Prostate gland (tissue), 2 donors: ENCODE data around the gene RAB11FIP5.

Source experiments
- CTCF ChIP-seq, 4 experiments: fragments of 200-600 bp in 2 of 4; fragments of 450-650 bp in 2 of 4; sonication (generic) in 2 of 4; IDR thresholded peaks; 1 replicate in 3 of 4; 2 replicates in 1 of 4; pipeline ENCODE4 v1.5.1; 2016 to 2019; ENCODE audit warnings: antibody characterized with exemption in 4 of 4, mild to moderate bottlenecking in 2 of 4, moderate library complexity in 2 of 4
- POLR2A ChIP-seq: fragments of 450-650 bp; IDR thresholded peaks from one replicate; pipeline ENCODE4 v1.6.1; 2016; ENCODE audit warnings: antibody characterized with exemption, mild to moderate bottlenecking
- POLR2AphosphoS5 ChIP-seq: sonication (generic); formaldehyde crosslinking; IDR thresholded peaks from one replicate; pipeline ENCODE4 v1.6.1; 2017; ENCODE audit warnings: antibody characterized with exemption

GRCh38 chr2:73106791-73107190 lies 6.0 kb downstream of the RAB11FIP5 start:
- TF ChIP-seq POLR2A (no peak), POLR2AphosphoS5 (no peak), CTCF (IDR thresholded peaks at IDR 0.05) (no peak)
